ELR (cell line): Measurements from ENCODE around the gene CYLD.

ENCODE experiments used
- DNase-seq: peaks from one replicate; pipeline ENCODE4 v3.0.0-alpha.2; 2015; ENCODE audit warnings: low read depth

CYLD gene

DNA sequence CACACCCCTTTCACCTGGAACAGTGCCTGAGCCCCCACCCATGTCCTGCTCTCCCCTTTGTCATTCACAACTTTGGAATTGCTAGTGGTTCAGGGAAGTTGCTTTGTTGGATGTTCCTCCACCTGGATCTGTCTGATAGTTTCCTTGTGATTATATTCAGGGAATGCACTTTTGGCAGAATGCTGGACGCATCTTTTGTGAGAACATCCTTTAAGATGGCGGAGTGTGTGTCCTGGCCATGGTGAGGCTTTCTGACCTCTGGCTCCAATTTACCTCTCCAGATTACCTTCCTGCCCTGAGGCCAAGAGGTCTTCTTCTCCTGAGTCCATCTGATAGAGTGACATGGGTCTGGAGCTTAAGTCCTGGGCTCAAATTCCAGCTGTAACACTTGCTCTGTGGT is 104.6 kb downstream of the CYLD start:
- DNase-seq: no peak

GRCh38 chr16:50847166-50847565 is 105.3 kb downstream of the CYLD start:
- no peak for DNase-seq

DNA sequence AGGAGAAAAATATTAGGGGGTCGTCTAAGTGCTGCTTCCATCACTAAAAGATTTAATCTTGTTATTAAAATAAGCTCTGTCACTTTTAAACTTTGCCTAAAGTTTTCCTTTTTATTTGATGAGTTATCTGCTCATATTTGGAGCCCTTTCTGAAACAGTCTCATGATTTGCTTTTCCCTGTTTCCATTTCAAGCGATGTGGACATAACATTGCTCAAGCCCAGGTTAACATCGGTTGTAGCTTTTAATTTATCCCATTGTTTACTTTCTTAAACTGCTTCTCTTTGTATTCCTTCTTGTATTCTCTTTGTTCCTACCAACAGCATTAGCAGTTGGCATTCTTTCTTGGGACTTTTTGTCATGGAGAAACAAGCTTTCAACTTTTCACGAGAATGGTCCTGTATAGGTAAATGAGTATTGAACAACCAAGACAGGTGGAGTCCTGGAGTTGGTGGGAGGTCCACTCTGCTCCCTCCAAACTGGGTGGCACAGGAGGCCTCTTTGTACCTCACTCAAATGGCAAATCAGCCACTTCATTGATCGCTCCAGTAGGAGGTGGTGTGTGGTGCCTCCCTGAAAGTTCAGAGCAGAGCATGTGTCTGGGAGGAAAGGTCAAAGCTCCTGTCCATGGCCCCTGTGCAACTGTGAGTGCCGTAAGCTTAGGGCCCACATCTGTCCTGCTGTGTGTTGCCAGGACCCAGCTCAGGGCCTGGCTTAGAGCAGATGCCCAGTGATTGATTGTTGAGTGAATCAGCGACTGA is 107.0 kb downstream of the CYLD start:
- no peak for DNase-seq
